IMR-90 (cell line): ENCODE results near the gene FBN3. TPM values are rescaled to one million over a fixed set of nuclear protein-coding genes. Genes with fewer than 3 reads are reported as not detected.
A peak's percentile ranks its signal among the peaks of the same experiment; 100 is the strongest.

Source experiments
- ATAC-seq: fragments of 200-7000 bp; cut with Tn5 transposase; 2 replicates; pipeline ENCODE4 v1.9.1; 2020; ENCODE audit warnings: low read depth, mild to moderate bottlenecking, moderate library complexity
- BruUV-seq: library from RNA; stranded (reverse); fragments of 400-500 nt; replicated peaks from 2 replicates; lab custom pipeline; 2021; lab: Mats Ljungman, UMichigan
- CTCF ChIA-PET: fragments of 300-600 bp; formaldehyde crosslinking; extraction: SDS; loops from one replicate; lab custom pipeline; 2021; ENCODE audit warnings: antibody characterized with exemption; lab: Yijun Ruan, JAX
- POLR2A ChIA-PET: fragments of 300-600 bp; sonication (Branson Sonifier 250); formaldehyde crosslinking; loops from one replicate; lab custom pipeline; 2022; ENCODE audit warnings: antibody characterized with exemption; ENCODE audit not compliant: unreplicated experiment; lab: Charles Lee
- DNase-seq: peaks from one replicate; pipeline ENCODE4 v3.0.0; 2013
- H2AFZ ChIP-seq: replicated peaks from 2 replicates; pipeline ENCODE3; 2013; ENCODE audit warnings: low read length, mild to moderate bottlenecking; ENCODE audit not compliant: poor library complexity
- H2AK5ac ChIP-seq: 2 replicates; pipeline ENCODE4 v1.6.1; 2013; ENCODE audit warnings: low read depth, low read length, inconsistent platforms
- H2AK9ac ChIP-seq: replicated peaks from 2 replicates; pipeline ENCODE3; 2013; ENCODE audit warnings: mild to moderate bottlenecking, low read depth, low read length, moderate library complexity; ENCODE audit not compliant: poor library complexity
- H2BK120ac ChIP-seq: 2 replicates; pipeline ENCODE4 v1.6.1; 2013; ENCODE audit warnings: low read depth, low read length, inconsistent platforms
- H2BK15ac ChIP-seq: 3 replicates; pipeline ENCODE4 v1.6.1; 2013; ENCODE audit warnings: low read depth, low read length, inconsistent platforms
- H2BK20ac ChIP-seq: 2 replicates; pipeline ENCODE4 v1.6.1; 2013; ENCODE audit warnings: low read depth, mild to moderate bottlenecking, inconsistent platforms, low read length, moderate library complexity
- H2BK5ac ChIP-seq: 2 replicates; pipeline ENCODE4 v1.6.1; 2013; ENCODE audit warnings: mild to moderate bottlenecking, low read depth, low read length, inconsistent platforms; ENCODE audit not compliant: poor library complexity, severe bottlenecking
- H3K14ac ChIP-seq: replicated peaks from 2 replicates; pipeline ENCODE4 v1.6.1; 2013; ENCODE audit warnings: low read depth, low read length, inconsistent platforms
- H3K18ac ChIP-seq: 2 replicates; pipeline ENCODE4 v1.6.1; 2013; ENCODE audit warnings: low read depth, low read length, control low read depth
- H3K23ac ChIP-seq: 2 replicates; pipeline ENCODE4 v1.6.1; 2013; ENCODE audit warnings: low read depth, low read length, inconsistent platforms
- H3K27ac ChIP-seq: 2 replicates; pipeline ENCODE4 v1.5.1; 2013; ENCODE audit warnings: mild to moderate bottlenecking, control low read depth, low read length; ENCODE audit not compliant: insufficient read depth
- H3K27me3 ChIP-seq: 2 replicates; pipeline ENCODE4 v1.6.1; 2013; ENCODE audit warnings: low read length; ENCODE audit not compliant: control insufficient read depth, insufficient read depth
- H3K36me3 ChIP-seq: 2 replicates; pipeline ENCODE4 v1.6.1; 2013; ENCODE audit warnings: low read length, mixed read lengths; ENCODE audit not compliant: control insufficient read depth, insufficient read depth
- H3K4ac ChIP-seq: 2 replicates; pipeline ENCODE4 v1.6.1; 2013; ENCODE audit warnings: low read depth, low read length, inconsistent platforms
- H3K4me1 ChIP-seq: 2 replicates; pipeline ENCODE4 v1.6.1; 2013; ENCODE audit warnings: low read length, mixed read lengths; ENCODE audit not compliant: control insufficient read depth, insufficient read depth
- H3K4me2 ChIP-seq: 2 replicates; pipeline ENCODE4 v1.6.1; 2013; ENCODE audit warnings: low read depth, mild to moderate bottlenecking, control low read depth, low read length, moderate library complexity
- H3K4me3 ChIP-seq: 2 replicates; pipeline ENCODE4 v1.5.1; 2013; ENCODE audit warnings: low read depth, mild to moderate bottlenecking, control low read depth, low read length, moderate library complexity; ENCODE audit not compliant: insufficient read depth
- H3K56ac ChIP-seq: 2 replicates; pipeline ENCODE4 v1.6.1; 2013; ENCODE audit warnings: low read length, inconsistent platforms; ENCODE audit not compliant: insufficient read depth; ENCODE audit errors: extremely low read depth
- H3K79me1 ChIP-seq, 2 experiments: 2 replicates each; pipeline ENCODE4 v1.6.1; 2013; ENCODE audit warnings: low read length in 2 of 2, inconsistent platforms in 1 of 2, low read depth in 1 of 2
- H3K9ac ChIP-seq: 2 replicates; pipeline ENCODE4 v1.6.1; 2013; ENCODE audit warnings: low read depth, low read length, control low read depth
- H3K9me1 ChIP-seq: 2 replicates; pipeline ENCODE4 v1.6.1; 2013; ENCODE audit warnings: low read length, inconsistent platforms; ENCODE audit not compliant: insufficient read depth
- H3K9me3 ChIP-seq: 2 replicates; pipeline ENCODE4 v1.6.1; 2013; ENCODE audit warnings: low read length; ENCODE audit not compliant: control insufficient read depth, insufficient read depth
- H4K20me1 ChIP-seq: 2 replicates; pipeline ENCODE4 v1.6.1; 2013; ENCODE audit warnings: low read length, inconsistent platforms; ENCODE audit not compliant: insufficient read depth
- H4K5ac ChIP-seq: 2 replicates; pipeline ENCODE4 v1.6.1; 2013; ENCODE audit warnings: mild to moderate bottlenecking, low read depth, low read length, control low read depth
- H4K8ac ChIP-seq, 2 experiments: 2 replicates each; pipeline ENCODE4 v1.6.1; 2013; ENCODE audit warnings: low read depth in 2 of 2, low read length in 2 of 2, control low read depth in 1 of 2, inconsistent platforms in 1 of 2
- H4K91ac ChIP-seq: 2 replicates; pipeline ENCODE4 v1.6.1; 2013; ENCODE audit warnings: low read depth, low read length, inconsistent platforms; ENCODE audit not compliant: insufficient read depth
- CHD1 ChIP-seq: IDR thresholded peaks from 2 replicates; pipeline ENCODE4 v1.6.1; 2012; ENCODE audit warnings: low read depth, low read length, improper control_type of control experiment
- MAFK ChIP-seq: IDR thresholded peaks from 2 replicates; pipeline ENCODE4 v1.6.1; 2012; ENCODE audit warnings: low read depth, low read length, improper control_type of control experiment
- RAD21 ChIP-seq: IDR thresholded peaks from 2 replicates; pipeline ENCODE4 v1.6.1; 2012; ENCODE audit warnings: low read length, improper control_type of control experiment
- RCOR1 ChIP-seq: IDR thresholded peaks from 2 replicates; pipeline ENCODE4 v1.6.1; 2012; ENCODE audit warnings: mild to moderate bottlenecking, low read length, improper control_type of control experiment; ENCODE audit not compliant: insufficient replicate concordance
- RFX5 ChIP-seq: IDR thresholded peaks from 2 replicates; pipeline ENCODE4 v1.8.0; 2012; ENCODE audit warnings: low read depth, mild to moderate bottlenecking, low read length, moderate library complexity
- SMC3 ChIP-seq: fragments of 150-350 bp; IDR thresholded peaks from 2 replicates; pipeline ENCODE4 v1.6.1; 2016; ENCODE audit warnings: low read depth, mild to moderate bottlenecking, antibody characterized with exemption, low read length, moderate library complexity
- WGBS, 2 experiments: methylation state at CpG; one replicate each; pipeline versions ENCODE4 v1.1.5 to v1.1.7; 2013; ENCODE audit warnings: missing lambda C conversion rate in 2 of 2; ENCODE audit not compliant: insufficient read length in 1 of 2; ENCODE audit errors: extremely low coverage in 2 of 2; 5-methylcytosine and 5-hydroxymethylcytosine counted together
- dilution Hi-C: fragments of 300-500 bp; cut with HindIII; formaldehyde crosslinking; loops from one replicate; pipeline ENCODE4 v1.14.3; 2018; ENCODE audit warnings: low sequenced_read_pairs; ENCODE audit not compliant: unreplicated experiment
- in situ Hi-C: fragments of 300-500 bp; cut with MboI; formaldehyde crosslinking; loops from 3 replicates; pipeline ENCODE4 v1.14.3; 2019; ENCODE audit warnings: low sequenced_read_pairs, inconsistent platforms, mixed read lengths
- intact Hi-C: fragments of 100-400 bp; cut with micrococcal nuclease; formaldehyde crosslinking; loops from 2 replicates; pipeline ENCODE4 v1.10.0; 2022
- polyA plus RNA-seq, 3 experiments: library from polyadenylated mRNA; depleted of rRNA; stranded (reverse); fragments of >200 nt; gene quantifications; 2 replicates each; pipeline ENCODE4 v1.2.3, GENCODE V29; 2012; ENCODE audit warnings: low replicate concordance in 1 of 3
- total RNA-seq: library from RNA; depleted of rRNA; stranded (reverse); fragments of >200 nt; gene quantifications from 2 replicates; pipeline ENCODE4 v1.2.3, GENCODE V29; 2012
- TF ChIP-seq, protein P1 (sequence below): fragments of 150-350 bp; IDR thresholded peaks from 2 replicates; pipeline ENCODE4 v1.6.1; 2016; ENCODE audit warnings: low read depth, mild to moderate bottlenecking, low read length, moderate library complexity, borderline replicate concordance
- TF ChIP-seq, protein P2 (sequence below): conservative IDR thresholded peaks from 2 replicates; pipeline ENCODE4 v1.5.1; 2012; ENCODE audit warnings: mild to moderate bottlenecking, low read depth, low read length, improper control_type of control experiment

The FBN3 gene
- total and polyA plus RNA-seq, 2 of the 4 experiments (the other 2 are of a cell fraction): not detected

DNA sequence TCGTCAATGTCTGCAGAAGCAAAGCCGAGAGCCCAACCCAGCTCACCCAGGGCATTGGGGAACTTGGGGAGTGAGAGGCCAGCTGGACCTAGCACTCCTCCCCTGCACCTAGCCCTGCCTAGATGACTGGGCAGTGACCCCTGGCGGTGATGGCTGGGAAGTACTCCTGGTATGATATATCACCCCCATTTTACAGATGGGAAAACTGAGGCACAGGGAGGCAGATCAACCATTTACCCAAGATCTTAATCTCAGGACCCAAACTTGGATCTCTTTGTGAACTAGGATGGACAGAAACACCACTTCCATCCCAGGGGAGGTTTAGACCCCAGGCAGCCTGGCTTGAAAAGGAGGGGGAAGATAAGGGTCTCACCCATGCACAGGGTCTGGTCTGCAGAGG lies 53.3 kb downstream of the FBN3 start:
- ATAC-seq (no peak), DNase-seq (no peak)
- H3K56ac ChIP-seq: no peak overlapping the region
- H2BK15ac ChIP-seq: no peak overlapping the region
- no peak overlapping the region for H3K4me3 ChIP-seq
- H3K36me3 ChIP-seq: no peaks in the 10 kb centered on the region
- H3K27me3 ChIP-seq: no peaks in the 10 kb centered on the region
- H2AK5ac ChIP-seq: no peak overlapping the region
- H3K4ac ChIP-seq: no peak overlapping the region
- H2BK20ac ChIP-seq: no peak overlapping the region
- H3K27ac ChIP-seq: no peak overlapping the region
- no peak overlapping the region for H3K23ac ChIP-seq
- no peak overlapping the region for H3K18ac ChIP-seq
- H4K5ac ChIP-seq: no peak overlapping the region
- no peaks in the 10 kb centered on the region for H3K79me1 ChIP-seq
- in situ Hi-C loops: no loop called here
- H3K9ac ChIP-seq: no peak overlapping the region
- dilution Hi-C loops: no loop called here
- H4K8ac ChIP-seq: no peak overlapping the region
- ChIA-PET POLR2A (no interaction called here), CTCF (interaction anchor here (0.5 to 0.9 kb wide), 2 partner anchors 17 to 429 kb away, joined by 3 to 4 read pairs; no protein-coding TSS in a partner anchor)
- H3K9me3 ChIP-seq: peaks cover 32% of the 10 kb centered on the region
- no CpG with 5 or more reads among the region's 3 CpGs for WGBS, 2 experiments
- no TSS peak for BruUV-seq
- H2AFZ ChIP-seq: peak overlapping the region; percentile 37
- no peak overlapping the region for H2BK5ac ChIP-seq
- H3K4me1 ChIP-seq: no peaks in the 10 kb centered on the region
- H2BK120ac ChIP-seq: no peak overlapping the region
- H2AK9ac ChIP-seq: no peak overlapping the region
- H3K14ac ChIP-seq: no peak overlapping the region
- no peaks in the 10 kb centered on the region for H3K9me1 ChIP-seq
- H3K4me2 ChIP-seq: no peak overlapping the region
- H4K20me1 ChIP-seq: no peaks in the 10 kb centered on the region
- TF ChIP-seq RCOR1 (no peak), RAD21 (no peak), SMC3 (no peak), RFX5 (no peak), CHD1 (no peak), MAFK (no peak)
- TF ChIP-seq, protein P1, sequence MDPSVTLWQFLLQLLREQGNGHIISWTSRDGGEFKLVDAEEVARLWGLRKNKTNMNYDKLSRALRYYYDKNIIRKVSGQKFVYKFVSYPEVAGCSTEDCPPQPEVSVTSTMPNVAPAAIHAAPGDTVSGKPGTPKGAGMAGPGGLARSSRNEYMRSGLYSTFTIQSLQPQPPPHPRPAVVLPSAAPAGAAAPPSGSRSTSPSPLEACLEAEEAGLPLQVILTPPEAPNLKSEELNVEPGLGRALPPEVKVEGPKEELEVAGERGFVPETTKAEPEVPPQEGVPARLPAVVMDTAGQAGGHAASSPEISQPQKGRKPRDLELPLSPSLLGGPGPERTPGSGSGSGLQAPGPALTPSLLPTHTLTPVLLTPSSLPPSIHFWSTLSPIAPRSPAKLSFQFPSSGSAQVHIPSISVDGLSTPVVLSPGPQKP: no peak
- TF ChIP-seq, protein P2, sequence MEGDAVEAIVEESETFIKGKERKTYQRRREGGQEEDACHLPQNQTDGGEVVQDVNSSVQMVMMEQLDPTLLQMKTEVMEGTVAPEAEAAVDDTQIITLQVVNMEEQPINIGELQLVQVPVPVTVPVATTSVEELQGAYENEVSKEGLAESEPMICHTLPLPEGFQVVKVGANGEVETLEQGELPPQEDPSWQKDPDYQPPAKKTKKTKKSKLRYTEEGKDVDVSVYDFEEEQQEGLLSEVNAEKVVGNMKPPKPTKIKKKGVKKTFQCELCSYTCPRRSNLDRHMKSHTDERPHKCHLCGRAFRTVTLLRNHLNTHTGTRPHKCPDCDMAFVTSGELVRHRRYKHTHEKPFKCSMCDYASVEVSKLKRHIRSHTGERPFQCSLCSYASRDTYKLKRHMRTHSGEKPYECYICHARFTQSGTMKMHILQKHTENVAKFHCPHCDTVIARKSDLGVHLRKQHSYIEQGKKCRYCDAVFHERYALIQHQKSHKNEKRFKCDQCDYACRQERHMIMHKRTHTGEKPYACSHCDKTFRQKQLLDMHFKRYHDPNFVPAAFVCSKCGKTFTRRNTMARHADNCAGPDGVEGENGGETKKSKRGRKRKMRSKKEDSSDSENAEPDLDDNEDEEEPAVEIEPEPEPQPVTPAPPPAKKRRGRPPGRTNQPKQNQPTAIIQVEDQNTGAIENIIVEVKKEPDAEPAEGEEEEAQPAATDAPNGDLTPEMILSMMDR: no peak
- intact Hi-C loops: no loop called here
- H4K91ac ChIP-seq: no peak overlapping the region
